Measurements from ENCODE around the gene SLC39A10. TPM values are rescaled to one million over a fixed set of nuclear protein-coding genes. Genes with fewer than 3 reads are reported as not detected.
"Not testable (repeated sequence)": the region's sequence is repeated elsewhere in the genome, so short reads cannot be mapped to it uniquely, and the experiment has no call there.

The SLC39A10 gene
- total and polyA plus RNA-seq, 2 donors (not counting 3 experiments of a cell fraction or from before 2014, with no cell fraction given), result 11.4 to 39.9 TPM

DNA sequence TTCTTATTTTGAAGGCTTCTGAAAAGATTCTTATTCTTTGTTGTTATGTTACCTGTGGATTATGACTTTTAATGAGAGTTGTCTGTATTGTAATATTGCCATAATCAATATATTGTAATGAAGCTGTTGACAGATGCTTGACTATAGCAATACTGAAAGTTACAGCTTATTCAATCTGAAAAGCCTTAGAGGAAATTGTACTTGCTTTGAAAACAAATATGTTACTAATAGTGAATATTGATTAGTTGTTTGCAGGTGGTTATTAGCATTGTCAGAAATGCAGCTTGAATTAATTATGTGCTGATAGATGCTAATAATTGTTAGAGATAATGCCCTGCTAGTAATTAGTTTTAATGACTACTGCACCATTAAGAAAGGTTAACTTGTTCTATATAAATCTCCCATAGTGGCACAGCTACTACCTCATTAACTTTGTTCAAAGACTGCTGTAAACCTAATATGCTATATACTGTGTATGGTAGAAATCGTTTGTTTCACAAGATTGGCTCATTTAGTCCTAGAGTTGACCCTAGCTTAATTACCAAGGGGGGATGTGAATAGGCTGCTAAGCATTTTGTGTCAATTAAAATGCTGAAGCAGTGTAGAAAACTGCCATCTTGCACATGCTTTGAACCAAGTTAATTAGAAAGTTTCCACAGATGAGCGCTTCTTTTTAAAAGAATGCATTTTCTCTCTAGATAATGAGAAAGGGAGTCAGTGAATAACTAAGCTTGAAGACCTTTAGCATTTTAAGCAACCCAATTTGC, 30.5 kb downstream of the SLC39A10 start:
- ChIA-PET CTCF (interaction anchor here (0.8 to 1.7 kb wide), 5 partner anchors 9 to 21 kb away, joined by 3 to 8 read pairs (median 3); no protein-coding TSS in a partner anchor), POLR2A (no interaction called here)
- no peak for FAIRE-seq

GRCh38 chr2:195692531-195692930, 35.5 kb downstream of the SLC39A10 start:
- CTCF ChIA-PET; H3K9me1 ChIP-seq (replicated peaks; ENCODE audit: control insufficient read depth, extremely low read depth, insufficient read depth, low read length); H3K9ac ChIP-seq (replicated peaks; ENCODE audit: extremely low read depth, insufficient read depth, low read length); dilution Hi-C loops (cut with MboI; ENCODE audit: extremely low pct_ligation_motif_present, low sequenced_read_pairs); H3K4me3 ChIP-seq (replicated peaks in 1 of 3; ENCODE audit: insufficient read depth in 1 of 3, low read depth in 1 of 3, low read length in 3 of 3); H3K4me2 ChIP-seq (ENCODE audit: insufficient read depth, low read length); H3K27ac ChIP-seq (ENCODE audit: insufficient read depth, low read depth, low read length); POLR2A ChIA-PET; H3K9me3 ChIP-seq (replicated peaks; ENCODE audit: control insufficient read depth, insufficient read depth, low read length); H4K20me1 ChIP-seq (replicated peaks; ENCODE audit: control insufficient read depth, extremely low read depth, insufficient read depth, low read length); DNase-seq (ENCODE audit: low read depth, low spot score); intact Hi-C loops (cut with micrococcal nuclease); H2AFZ ChIP-seq (ENCODE audit: low read depth, low read length); H3K27me3 ChIP-seq (ENCODE audit: control insufficient read depth in 2 of 2, insufficient read depth in 2 of 2, low read length in 2 of 2); FAIRE-seq; H3K4me1 ChIP-seq (ENCODE audit: control insufficient read depth, extremely low read depth, insufficient read depth, low read length); H3K36me3 ChIP-seq (ENCODE audit: control insufficient read depth in 2 of 2, extremely low read depth in 1 of 2, insufficient read depth in 2 of 2, low read length in 2 of 2); BruUV-seq (replicated peaks): not testable (repeated sequence)
- peaks cover 14% of the 10 kb centered on the region for H3K79me2 ChIP-seq (ENCODE audit: control insufficient read depth, insufficient read depth, low read length)

More for the DNA sequence above, 30.5 kb downstream of the SLC39A10 start:
- TF ChIP-seq FOS (IDR thresholded peaks at IDR 0.05; ENCODE audit: borderline replicate concordance, insufficient read depth, low read length) (no peak), POLR2AphosphoS5 (IDR thresholded peaks at IDR 0.05; ENCODE audit: insufficient read depth, low read depth, low read length) (no peak), MYC (IDR thresholded peaks at IDR 0.05; ENCODE audit: low read depth, low read length) (no peak), EZH2 (IDR thresholded peaks at IDR 0.05; ENCODE audit: borderline replicate concordance, low read depth, low read length, severe bottlenecking) (no peak), POLR2A (IDR thresholded peaks at IDR 0.05; ENCODE audit: low read depth, low read length) (no peak), JUN (IDR thresholded peaks at IDR 0.05; ENCODE audit: borderline replicate concordance, insufficient read depth, insufficient read length, low read depth) (no peak), CTCF (IDR thresholded peaks at IDR 0.05; ENCODE audit: extremely low read depth in 1 of 2, insufficient read depth in 1 of 2, low read depth in 1 of 2, low read length in 2 of 2) (no peak), GATA2 (IDR thresholded peaks at IDR 0.05; ENCODE audit: insufficient read depth, insufficient read length, low read depth, low read length) (no peak), MAX (IDR thresholded peaks at IDR 0.05; ENCODE audit: insufficient read depth, insufficient read length) (no peak)
- Histone ChIP-seq H3K27ac (ENCODE audit: insufficient read depth, low read depth, low read length) (no peak overlapping the region), H3K9me3 (replicated peaks; ENCODE audit: control insufficient read depth, insufficient read depth, low read length) (no peaks in the 10 kb centered on the region), H3K9ac (replicated peaks; ENCODE audit: extremely low read depth, insufficient read depth, low read length) (no peak overlapping the region), H3K9me1 (replicated peaks; ENCODE audit: control insufficient read depth, extremely low read depth, insufficient read depth, low read length) (no peaks in the 10 kb centered on the region), H3K4me1 (ENCODE audit: control insufficient read depth, extremely low read depth, insufficient read depth, low read length) (peaks cover 3% of the 10 kb centered on the region), H3K27me3 (ENCODE audit: control insufficient read depth in 2 of 2, insufficient read depth in 2 of 2, low read length in 2 of 2) (no peaks in the 10 kb centered on the region), H3K36me3 (ENCODE audit: control insufficient read depth in 2 of 2, extremely low read depth in 1 of 2, insufficient read depth in 2 of 2, low read length in 2 of 2) (no peaks in the 10 kb centered on the region), H3K4me2 (ENCODE audit: insufficient read depth, low read length) (no peak overlapping the region), H3K4me3 (replicated peaks in 1 of 3; ENCODE audit: insufficient read depth in 1 of 3, low read depth in 1 of 3, low read length in 3 of 3) (no peak overlapping the region), H2AFZ (ENCODE audit: low read depth, low read length) (no peak overlapping the region), H3K79me2 (ENCODE audit: control insufficient read depth, insufficient read depth, low read length) (peaks cover 2% of the 10 kb centered on the region), H4K20me1 (replicated peaks; ENCODE audit: control insufficient read depth, extremely low read depth, insufficient read depth, low read length) (no peaks in the 10 kb centered on the region)
- no TSS peak for BruUV-seq (replicated peaks)
- dilution Hi-C loops (cut with MboI; ENCODE audit: extremely low pct_ligation_motif_present, low sequenced_read_pairs), result no loop called here
- intact Hi-C loops (cut with micrococcal nuclease), result no loop called here
- DNase-seq (ENCODE audit: low read depth, low spot score), result no peak
